Omental fat pad (tissue), 4 donors: ENCODE measurements around the gene ARHGAP15. TPM values are rescaled to one million over a fixed set of nuclear protein-coding genes. Genes with fewer than 3 reads are reported as not detected.

ENCODE experiments used
- ATAC-seq: fragments of 150-250 bp; one replicate; pipeline ENCODE4 v1.9.1; 2016; ENCODE audit warnings: mild to moderate bottlenecking, moderate library complexity; ENCODE audit not compliant: low FRiP score
- DNase-seq: peaks from one replicate; pipeline ENCODE4 v3.0.0-alpha.2; 2019; ENCODE audit warnings: low spot score
- CTCF ChIP-seq, 3 donors: fragments of 450-650 bp; IDR thresholded peaks; one replicate each; pipeline ENCODE4 v1.5.1; 2016 to 2017; ENCODE audit warnings: antibody characterized with exemption in 3 of 3, mild to moderate bottlenecking in 3 of 3, moderate library complexity in 2 of 3
- total RNA-seq, 4 donors: library from RNA; depleted of rRNA; stranded (reverse); fragments of >200 nt; gene quantifications; one replicate each; pipeline ENCODE4 v1.1.0, GENCODE V29; 2016

ARHGAP15 gene
- total RNA-seq, 4 donors from 2014 or later, result 12.2 to 27.6 (median 20.7) TPM

DNA sequence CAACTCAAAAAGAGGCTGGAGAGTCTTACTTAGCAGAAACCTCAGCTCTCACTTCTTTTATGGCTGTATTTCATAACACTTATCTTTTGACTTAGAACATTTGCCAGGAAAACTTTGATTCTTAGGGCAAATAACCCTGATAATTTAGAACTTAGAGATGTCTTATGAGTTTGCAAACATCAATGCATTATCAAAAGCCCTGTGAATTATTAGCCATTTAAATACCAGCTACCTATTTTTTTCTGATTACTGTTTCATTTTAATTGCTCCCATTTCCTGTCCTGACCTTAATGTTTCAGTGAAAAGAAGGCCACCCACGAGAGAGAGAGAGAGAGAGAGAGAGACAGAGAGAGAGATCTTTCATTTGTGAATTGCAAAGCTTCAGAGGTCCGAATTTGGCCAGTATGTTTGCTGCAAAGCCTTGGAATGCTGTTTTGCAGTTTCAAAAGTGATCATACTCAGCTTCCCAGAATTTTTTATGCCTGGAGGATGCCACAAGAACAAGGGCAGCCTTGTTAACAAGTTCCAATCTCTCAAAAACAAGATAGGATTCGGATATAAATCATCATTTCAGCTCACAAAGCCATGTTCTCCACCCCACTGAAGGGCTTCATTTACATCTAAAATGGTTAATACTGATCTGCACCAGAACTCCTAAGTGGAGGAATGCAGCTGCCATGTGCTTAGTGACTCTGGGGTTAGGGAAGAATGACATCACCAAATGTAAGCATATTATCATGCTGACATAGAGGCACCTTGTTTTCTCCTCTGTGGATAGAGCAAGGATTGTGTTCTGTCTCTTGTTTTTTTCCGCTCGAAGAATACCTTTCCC lies 478.2 kb downstream of the ARHGAP15 start:
- no peak for TF ChIP-seq CTCF (IDR thresholded peaks at IDR 0.05)
- ATAC-seq, result no peak
- DNase-seq, result no peak

GRCh38 chr2:143608063-143608423 lies 478.8 kb downstream of the ARHGAP15 start:
- DNase-seq (no peak), ATAC-seq (no peak)
- TF ChIP-seq CTCF (IDR thresholded peaks at IDR 0.05), result no peak

GRCh38 chr2:143608758-143609157 lies 479.5 kb downstream of the ARHGAP15 start:
- ATAC-seq, result no peak
- no peak for DNase-seq
- no peak for TF ChIP-seq CTCF (IDR thresholded peaks at IDR 0.05)

GRCh38 chr2:143611336-143611735 lies 482.1 kb downstream of the ARHGAP15 start:
- no peak for TF ChIP-seq CTCF (IDR thresholded peaks at IDR 0.05)
- ATAC-seq, result no peak
- DNase-seq, result no peak

DNA sequence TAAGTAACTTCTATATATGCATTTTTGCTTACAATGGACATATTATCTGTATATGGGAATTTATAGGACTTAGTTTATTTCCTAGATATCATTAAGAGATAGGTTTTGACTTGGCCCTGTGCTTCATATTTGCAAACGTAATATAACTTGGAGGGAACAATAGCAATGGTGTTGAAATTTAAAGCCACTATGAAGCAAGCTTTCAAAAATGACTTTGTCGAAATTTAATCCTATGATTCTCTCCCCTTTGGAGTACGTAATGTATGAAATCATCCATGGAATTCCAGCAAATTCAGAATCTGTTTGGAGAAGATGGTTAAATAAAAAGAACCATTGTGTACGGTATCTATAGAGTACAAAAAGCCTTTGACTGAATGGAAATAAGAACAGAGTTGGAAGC lies 486.3 kb downstream of the ARHGAP15 start:
- TF ChIP-seq CTCF (IDR thresholded peaks at IDR 0.05), result no peak
- DNase-seq (no peak), ATAC-seq (no peak)

GRCh38 chr2:143616452-143616851 lies 487.2 kb downstream of the ARHGAP15 start:
- ATAC-seq (no peak), DNase-seq (no peak)
- TF ChIP-seq CTCF (IDR thresholded peaks at IDR 0.05), result no peak

GRCh38 chr2:143617803-143618415 lies 488.7 kb downstream of the ARHGAP15 start:
- TF ChIP-seq CTCF (IDR thresholded peaks at IDR 0.05), result no peak
- DNase-seq, result no peak

More at GRCh38 chr2:143617803-143618415, 488.7 kb downstream of the ARHGAP15 start:
- no peak for ATAC-seq
